ENCODE results near the gene ATP8B3.
A peak's percentile ranks its signal among the peaks of the same experiment; 100 is the strongest.
"Not testable (repeated sequence)": the region's sequence is repeated elsewhere in the genome, so short reads cannot be mapped to it uniquely, and the experiment has no call there.

The ATP8B3 gene

DNA sequence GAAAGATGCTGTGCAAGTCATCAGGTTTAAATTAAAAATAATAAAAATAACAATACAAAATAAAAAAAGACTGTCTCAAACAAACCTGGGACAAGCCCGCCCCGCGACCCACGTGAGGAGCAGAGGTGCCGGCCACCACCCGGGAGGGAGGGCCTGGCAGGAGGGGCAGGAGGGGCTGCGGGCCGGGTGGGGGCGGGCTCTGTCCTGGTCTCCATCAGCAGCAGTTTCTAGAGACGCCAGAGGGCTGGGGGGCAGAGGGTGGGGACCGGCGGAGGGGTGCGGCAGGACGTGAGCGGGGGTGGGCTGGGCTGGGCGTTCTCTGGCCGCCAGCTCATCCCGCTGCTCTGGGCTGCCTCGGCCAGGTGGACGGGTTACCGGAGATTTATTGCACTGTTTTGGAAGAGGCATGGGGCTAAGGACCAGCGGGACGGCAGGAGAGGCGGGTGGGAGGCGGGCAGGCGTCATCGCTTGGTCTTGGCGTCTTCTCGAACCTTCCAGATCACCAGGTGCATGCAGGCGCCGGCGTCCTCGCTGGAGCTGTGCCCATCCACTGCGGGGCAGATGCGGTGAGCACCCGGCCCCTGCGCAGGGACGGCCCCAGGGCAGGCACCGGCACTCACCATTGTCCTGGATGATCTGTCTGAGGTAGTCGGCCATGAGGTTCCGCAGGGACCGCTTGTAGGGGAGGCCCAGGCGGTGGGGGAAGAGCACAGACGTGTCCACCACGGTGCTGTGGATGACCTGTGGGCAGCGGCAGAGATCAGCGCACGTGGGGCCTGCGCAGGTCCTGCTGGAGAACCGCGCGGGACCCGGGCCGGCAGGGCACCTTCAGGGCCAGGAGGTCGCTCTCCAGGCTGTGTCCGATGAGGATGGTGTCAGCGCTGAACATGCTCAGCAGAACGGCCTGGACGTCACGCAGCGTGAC is 3.8 kb upstream of the ATP8B3 start:
- no peak for DNase-seq

DNA sequence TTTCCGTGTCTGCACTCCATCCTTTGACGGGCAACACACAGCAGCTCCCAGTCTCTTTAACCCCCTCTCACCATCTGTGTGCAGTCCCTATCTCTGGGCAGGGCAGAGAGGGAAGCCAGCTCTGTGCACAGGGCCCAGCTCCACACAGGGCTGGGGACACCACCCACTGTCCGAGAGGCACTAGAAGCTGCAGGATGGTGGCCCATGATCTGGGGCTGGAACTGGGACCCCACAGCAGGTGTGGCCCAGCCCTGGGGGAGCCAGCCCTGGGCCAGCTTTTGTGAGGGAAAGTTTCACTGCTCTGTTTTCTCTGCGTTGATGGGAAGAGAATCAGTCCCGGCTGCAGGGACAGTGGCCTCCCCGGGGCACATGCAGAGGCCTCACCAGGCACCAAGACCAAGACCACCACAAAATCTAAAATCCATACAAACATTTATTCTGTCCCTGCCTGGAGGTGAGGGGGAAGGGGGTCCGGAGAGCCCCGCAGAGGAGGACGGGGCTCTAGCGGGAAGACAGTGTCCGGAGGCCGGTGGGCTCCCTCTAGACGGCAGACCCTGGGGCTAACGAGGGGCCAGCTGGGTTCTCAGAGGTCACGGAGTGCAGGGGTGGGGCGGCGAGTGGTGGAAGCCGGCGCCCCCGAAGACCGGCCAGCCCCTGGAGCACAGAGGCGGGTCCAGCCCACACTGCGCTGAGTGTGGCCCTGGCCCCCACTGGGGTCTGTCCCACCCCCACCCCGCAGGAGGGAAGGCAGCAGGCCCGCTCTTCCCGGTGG is 2.9 kb upstream of the ATP8B3 start:
- no peak for DNase-seq

DNA sequence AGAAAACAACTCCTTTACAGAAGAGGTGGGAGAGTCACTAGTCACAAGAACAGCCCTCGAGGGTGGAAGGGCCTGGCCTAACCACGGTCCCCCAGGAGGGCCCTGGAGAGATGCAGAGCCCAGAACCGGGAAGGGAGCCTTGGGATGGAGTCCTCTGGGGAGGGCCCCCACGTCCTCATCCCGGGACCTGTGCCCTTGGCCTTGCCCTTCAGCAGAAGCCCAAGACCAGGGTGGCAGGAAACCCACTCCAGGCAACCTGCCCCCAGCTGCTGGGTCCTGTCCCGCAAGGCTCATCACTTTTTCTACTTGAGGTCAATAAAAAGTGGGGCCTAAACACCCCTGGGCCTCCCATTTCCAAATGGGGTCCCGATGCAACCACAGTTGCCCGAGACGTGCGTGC is 2.3 kb upstream of the ATP8B3 start:
- DNase-seq, result no peak

DNA sequence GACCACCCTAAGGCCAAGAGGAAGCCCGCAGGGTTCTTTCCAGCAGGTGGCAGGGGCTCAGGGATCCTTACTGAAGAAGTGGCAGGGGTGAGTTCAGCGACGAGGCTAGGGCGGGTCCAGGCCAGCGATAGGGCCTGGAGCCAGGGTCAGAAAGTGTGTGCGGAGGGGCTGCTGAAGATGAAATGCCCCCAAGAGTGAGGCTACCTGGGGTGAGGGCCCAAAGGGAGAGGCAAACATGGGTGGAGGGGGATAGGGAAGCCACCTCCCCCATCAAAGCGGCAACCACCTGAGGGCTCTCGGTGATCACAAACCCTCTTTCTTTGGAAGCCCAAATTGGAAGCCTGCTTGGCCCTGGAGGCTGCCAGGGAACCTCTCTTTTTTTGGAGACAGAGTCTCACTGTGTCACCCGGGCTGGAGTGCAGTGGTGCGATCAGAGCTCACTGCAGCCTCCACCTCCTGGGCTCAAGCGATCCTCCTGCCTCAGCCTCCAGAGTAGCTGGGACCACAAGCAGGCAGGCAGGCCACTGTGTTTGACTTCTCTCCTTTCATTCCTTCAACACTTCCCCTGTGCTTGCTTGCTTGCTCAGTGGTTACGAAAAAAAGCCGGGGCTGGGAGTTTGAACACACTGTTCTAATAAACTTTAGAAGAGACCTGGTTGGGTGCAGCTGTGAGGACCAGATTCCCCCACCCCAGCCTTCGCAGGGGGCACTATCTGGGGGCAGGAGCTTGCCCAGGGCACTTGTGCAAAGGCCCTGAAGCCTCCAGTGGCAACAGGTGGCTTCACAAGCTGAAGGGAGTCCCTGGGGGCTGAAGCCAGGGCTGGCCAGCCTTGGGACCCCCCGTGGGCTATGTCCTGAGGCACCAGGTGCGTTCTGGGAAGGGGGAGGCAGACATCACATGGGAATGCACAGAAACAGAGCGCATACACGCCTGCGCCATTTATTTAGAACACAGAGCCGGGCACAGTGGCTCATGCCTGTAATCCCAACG is 1.4 kb upstream of the ATP8B3 start:
- DNase-seq, result no peak

DNA sequence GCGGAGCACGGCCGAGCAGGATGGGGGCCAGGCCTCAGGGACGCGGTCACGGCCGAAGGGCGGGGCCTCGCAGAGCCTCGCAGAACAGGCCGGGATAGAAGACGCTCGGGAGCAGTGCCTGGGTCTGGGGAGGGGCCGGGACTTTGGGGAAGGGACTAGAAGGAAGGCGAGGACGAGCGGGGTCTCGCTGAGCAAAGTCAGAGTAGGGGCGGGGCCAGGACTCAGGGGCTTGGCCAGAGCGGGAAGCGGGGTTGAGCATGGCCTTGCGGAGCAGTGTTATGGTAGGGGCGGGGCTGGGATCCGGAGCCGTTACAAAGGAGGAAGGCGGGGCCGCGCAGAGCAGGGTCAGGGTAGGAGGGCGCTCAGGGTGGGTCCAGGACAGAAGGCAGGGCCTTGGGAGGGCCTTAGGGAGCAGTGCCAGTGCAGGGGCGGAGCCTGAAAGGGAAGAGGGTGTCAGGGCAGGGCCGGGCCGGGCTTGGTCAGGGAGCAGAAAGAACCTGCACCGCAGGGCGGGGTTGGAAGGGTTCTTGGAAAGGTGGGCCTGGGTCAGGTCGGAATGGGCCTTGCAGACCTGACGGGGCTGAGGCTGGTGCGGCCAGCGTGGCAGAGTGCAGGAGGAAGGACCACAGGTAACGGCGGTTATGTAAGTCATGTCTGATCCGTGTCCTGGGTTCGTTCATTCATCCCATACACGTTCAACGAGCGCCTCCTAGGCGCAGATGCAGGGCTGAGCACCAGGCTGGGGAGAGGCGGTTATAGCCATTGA is 533 bp upstream of the ATP8B3 start:
- DNase-seq, result peak; percentile 81

DNA sequence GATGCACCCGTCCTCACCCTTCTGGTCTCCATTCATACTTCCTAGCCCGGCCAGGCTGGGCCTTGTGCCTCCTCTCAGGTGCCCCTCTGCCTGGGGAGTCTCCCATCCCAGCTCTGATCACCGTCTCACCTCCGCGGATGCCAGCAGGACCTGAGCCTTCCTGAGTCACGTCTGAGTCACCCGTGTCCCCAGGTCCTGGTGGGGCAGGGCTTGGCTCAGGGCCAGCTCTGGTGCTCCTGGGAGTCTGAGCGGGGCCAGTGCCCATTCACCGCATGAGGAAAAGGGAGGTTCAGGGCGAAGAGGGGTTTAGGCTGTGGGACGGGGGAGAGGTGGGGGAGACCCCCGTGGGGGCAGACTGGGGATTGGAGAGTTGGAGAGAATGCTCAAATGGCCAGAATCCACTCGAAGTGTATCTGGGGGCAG is 593 bp downstream of the ATP8B3 start:
- no peak for DNase-seq

DNA sequence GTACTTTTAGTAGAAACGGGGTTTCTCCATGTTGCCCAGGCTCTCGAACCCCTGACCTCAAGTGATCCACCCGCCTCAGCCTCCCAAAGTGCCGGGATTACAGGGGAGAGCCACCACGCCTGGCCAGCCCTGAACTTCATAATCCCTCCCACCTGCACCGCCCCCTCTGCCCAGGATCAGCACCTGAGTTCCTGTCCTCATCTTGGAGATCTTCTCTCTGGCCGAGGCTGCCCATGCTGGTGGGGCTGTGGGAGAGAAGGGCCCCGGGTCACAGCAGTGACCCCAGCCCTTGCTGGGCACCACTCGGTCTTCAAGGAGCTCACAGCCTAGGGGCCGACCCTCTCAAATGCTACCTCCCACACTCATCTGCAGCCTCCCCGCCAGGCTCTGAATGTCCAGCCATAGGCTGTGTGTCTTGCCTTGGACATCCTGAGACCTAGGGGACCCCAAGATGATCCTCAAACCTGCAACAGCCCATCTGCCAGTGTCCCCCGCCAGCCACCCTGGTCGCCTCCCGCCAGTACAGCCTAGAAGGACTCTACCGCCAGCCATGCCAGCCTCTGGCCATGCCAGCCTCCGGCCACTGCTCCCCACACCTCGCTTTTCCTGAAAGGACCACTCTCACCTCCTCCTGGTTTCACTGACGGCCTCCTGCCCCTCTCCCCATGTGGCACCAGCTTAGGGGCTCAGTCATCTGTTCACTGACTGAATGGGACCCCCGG is 1.5 kb downstream of the ATP8B3 start:
- no peak for DNase-seq

DNA sequence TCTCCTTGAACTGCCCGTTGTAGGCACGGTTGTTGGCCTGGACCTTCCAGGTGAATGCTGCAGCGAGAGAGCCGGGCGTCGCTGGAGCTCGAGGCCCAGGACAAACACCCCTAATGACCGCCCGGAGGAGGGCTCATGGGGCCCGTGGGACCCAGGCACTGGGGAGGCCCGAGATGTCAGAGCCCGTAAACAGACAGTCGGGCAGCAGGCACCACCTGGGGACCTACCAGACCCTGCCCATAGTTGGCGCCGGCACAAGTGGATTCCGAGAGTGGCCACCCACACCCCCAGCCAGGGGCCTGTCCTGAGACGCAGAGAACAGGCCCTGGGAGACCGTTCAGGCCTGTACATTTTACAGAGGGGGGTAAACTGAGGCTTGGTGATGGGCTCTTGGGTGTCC is 2.4 kb downstream of the ATP8B3 start:
- no peak for DNase-seq

DNA sequence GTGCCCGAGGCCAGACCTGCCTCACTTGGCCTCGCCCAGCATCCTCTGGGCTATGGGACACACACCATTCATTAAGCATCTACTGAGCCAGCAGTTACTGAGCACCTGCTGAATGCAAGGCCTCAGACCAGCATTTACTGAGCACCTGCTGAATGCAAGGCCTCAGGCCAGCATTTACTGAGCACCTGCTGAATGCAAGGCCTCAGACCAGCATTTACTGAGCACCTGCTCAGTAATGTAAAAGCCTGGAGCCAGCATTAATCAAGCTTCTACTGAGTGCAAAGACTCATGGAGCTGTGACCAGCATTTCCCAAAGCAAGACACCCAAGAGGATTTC is 3.7 kb downstream of the ATP8B3 start:
- DNase-seq, result no peak

DNA sequence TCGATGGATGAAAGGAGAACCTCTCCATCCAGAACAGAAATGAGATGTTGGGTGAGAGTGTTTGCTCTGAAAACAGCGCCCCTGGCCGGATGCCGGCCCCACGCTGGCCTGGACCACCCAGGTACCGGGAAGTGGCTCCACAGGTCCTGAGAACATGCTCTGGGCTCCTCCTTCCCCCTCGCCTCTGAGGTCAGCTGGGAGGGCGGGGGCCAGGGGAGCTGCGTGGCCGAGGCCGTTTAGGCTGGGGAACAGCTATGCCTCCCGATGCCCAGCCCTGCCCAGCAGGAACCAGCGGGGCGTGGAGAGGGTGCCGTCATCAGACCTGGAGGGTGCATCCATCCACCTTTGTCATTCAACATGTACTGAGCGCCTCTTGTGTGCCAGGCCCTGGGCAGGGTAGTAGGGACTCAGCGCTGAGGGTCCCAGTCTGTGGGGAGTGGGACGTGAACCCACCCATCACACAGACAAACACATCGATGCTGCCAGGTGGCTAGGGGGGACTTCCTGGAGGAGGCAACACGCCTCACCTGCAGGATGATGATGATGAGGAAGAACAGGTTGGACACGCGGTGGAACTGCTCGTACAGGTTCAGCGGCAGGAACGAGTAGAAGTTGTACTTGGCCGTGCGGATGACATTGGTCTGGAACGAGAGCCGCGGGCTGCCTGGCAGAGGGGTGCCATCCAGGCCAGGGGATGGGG is 4.2 kb downstream of the ATP8B3 start:
- DNase-seq, result no peak

DNA sequence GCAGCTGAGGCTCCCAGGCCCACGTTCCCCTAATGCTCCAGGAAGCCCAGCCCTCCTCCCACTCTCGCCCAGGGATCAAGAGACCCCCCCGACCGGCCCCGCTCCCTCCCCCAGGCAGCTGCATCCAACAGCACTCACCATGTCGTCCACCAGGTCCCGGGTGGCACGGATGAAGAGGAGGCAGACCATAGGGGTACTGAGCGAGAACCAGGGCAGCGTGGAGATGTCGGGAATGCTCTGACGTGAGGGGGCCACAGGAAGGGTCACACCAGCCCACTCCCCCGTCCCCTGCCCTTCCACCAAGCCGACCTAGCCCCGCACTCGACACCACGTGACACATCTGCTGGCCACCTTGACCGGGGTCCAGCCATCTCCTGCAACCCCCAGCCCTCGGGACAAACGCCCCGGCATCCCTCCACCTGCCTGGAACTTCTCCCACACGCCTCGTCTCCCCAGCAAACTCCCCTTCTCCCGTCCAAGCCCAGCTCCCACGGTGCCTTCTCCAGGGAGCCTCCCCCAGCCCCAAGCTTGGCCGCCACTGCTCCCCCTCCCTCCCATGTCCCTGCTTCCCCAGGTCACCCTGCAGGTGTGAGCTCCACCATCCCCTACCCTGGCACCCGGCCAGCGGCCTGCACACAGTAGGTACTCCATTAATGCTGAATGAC is 4.9 kb downstream of the ATP8B3 start:
- DNase-seq, result no peak

DNA sequence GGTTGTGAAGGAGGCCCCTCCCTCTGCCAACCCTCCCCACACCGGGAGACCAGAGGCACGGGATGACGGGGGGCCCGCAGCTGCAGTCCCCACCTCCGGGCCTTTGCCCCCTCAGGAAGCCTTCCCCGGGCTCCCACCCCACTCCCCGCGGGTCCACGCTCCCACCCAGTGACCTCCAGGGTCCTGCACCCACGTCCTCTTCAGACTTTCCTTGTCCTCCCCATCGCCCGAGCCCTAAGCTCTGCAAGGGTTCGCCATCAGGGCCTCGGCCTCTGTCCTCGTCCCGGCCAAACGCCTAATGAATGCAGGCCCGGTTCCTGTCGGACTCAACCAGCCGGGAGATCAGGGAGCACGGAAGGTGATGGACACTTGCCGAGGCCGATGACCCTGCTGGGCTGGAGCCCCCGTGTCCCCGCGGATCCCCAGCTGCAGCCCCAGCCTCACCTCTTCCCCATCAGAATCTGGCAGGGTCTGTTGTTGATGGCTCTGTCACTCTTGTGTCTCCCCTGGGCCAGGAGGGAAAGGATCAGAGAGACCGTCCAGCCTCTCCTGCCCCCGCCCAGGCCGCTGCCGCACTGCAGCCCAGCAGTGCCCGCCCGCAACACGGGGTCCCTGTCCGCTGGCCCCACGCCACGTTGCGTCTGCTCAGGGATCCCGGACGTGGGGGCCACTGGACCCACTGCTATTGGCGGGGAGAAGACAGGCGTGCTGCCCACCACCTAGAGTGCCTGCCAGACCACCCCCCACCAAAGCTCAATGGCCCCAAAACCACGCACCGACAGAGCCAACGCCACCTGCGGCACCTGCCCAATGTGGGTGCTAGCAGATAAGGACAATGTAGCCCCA is 5.7 kb downstream of the ATP8B3 start:
- DNase-seq, result no peak

DNA sequence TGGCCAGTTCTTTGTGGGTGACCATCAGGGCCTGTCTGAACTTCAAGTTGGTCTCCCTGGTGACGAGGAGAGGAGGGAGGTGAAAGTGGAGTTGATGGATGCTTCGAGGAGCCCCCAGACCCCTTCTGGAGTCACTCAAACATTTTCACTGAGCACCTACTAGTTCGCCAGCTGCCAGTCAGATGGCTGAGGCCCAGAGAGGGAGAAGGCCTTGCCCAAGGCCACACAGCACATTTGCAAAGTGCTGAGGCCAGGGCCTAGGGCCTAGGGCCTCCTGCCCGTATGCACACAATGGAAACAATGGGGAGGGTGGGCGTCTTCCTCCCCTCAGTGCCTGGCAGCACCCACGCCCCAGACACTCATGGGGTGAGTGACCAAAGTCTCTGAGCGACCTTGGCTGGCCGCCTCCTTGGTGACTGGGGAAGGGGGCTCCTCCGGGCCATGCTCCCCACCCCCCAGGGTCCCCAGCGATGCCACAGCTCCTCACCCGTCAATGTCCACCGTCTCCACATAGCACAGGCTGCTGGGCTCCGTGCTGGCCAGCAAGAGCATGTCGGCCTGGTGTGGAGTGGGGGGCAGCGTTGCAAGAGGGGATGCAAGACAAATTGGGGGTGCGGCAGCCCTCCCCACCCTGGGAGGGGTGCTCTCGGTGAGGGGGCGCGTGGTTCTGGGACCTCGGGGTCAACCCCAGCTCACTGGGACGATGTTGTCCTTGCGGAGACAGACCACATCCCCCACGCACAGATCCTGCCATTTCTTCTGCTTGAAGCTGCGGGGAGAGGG is 6.5 kb downstream of the ATP8B3 start:
- DNase-seq, result no peak

DNA sequence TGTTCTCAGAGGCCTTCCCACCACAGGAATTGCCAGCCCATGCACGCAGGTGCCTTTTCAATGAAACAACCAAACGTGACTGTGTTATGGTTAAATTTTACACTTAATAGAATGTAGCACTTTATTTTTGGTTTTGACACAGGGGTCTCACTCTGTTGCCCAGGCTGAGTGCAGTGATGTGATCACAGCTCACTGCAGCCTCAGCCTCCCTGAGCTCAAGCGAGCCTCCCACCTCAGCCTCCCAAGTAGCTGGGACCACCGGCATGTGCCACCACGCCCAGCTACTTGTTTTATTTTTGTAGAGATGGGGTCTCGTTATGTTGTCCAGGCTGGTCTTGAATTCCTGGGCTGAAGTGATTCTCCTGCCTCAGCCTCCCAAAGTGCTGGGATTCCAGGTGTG is 7.2 kb downstream of the ATP8B3 start:
- DNase-seq, result no peak

DNA sequence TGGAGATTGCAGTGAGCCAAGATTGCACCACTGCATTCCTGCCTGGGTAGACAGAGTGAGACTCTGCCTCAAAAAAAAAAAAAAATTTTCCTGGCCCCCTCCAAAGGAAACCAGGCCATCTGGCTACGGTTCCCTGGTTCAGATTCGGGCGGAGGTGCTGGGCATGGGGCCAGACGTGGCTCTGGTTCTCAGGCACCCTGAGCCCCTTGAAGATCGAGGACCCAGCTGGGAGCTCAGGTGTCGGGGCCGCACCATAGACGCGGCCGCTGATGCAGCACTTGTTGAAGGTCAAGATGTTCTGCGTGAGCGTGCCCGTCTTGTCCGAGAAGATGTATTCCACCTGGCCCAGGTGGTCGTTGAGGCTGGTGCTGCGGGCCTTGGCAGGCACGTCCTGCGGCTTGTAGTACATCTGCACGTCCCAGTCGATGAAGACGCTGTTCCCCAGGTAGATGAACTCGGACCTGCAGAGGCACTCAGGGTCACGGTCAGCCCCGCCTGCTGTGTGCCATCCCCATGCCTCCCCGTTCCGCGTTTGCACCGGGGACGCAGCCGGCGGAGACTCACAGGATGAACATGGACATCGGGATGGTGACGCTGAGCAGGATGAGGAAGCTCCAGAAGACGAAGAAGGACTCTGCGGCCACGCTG is 12.3 kb downstream of the ATP8B3 start:
- no peak for DNase-seq

DNA sequence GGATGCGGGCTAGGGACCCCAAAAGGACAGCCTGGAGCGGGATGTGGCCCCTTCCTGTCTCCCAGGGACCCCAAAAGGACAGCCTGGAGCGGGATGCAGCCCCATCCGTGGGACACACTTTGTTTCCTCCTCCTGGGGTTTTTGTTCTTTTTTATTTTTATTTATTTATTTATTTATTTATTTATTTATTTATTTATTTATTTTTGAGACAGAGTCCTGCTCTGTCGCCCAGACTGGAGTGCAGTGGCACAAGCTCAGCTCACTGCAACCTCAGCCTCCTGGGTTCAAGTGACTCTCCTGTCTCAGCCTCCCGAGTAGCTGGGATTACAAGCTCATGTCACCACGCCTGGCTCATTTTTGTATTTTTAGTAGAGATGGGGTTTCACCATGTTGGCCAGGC is 14.8 kb downstream of the ATP8B3 start:
- not testable (repeated sequence) for DNase-seq

DNA sequence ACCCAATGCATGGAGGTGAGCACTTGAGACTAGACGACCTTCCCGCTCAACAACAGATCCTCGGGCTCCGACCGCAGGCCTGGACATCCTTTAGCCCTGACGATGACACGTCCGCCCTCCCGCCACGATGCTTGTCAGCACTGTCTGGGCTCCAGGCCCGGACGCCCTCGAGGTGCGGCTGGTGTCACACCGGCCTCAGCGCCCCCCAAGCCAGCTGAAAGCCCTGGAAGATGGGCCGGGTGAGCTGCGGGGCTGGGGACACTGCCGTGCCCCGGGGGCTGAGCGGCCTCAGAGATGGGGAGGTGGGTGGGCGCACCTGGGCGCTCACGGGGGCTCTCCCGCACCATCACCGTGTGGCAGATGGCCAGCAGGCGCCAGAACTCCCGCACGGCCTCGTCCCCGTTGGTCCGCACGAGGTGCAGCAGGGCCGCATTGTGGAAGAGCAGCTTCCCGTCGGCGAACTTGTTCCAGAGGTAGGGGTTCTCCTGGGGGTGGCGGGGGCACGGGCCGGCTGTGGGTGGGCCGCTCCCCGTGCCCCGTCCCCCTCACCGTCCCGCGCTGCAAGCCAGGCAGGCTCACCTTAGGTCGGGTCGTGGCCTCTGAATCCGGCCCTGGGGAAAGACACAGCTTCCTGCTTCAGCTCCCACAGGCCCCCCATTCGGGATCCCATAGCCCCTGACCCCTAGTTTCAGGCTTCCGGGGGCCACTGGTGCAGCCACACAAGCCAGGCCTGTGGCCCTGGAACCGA is 15.5 kb downstream of the ATP8B3 start:
- no peak for DNase-seq
